Colonic mucosa (tissue), 4 donors: ENCODE measurements around the gene LYRM4. TPM values are rescaled to one million over a fixed set of nuclear protein-coding genes. Genes with fewer than 3 reads are reported as not detected.

Experiments used
- DNase-seq: peaks from one replicate; pipeline ENCODE4 v3.0.0-alpha.2; 2020
- H3K27ac ChIP-seq: fragments of 200-600 bp; one replicate; pipeline ENCODE4 v1.8.0; 2021
- H3K27me3 ChIP-seq: fragments of 200-600 bp; one replicate; pipeline ENCODE4 v1.8.0; 2021
- H3K36me3 ChIP-seq: fragments of 200-600 bp; one replicate; pipeline ENCODE4 v1.8.0; 2021
- H3K4me1 ChIP-seq: fragments of 200-600 bp; one replicate; pipeline ENCODE4 v1.8.0; 2021; ENCODE audit warnings: mild to moderate bottlenecking
- H3K4me3 ChIP-seq: fragments of 200-600 bp; one replicate; pipeline ENCODE4 v1.8.0; 2021
- H3K9ac ChIP-seq, 2 donors: one replicate each; pipeline ENCODE4 v1.7.0; 2013; ENCODE audit warnings: control low read depth in 2 of 2, low read depth in 2 of 2, low read length in 2 of 2
- H3K9me3 ChIP-seq: fragments of 200-600 bp; one replicate; pipeline ENCODE4 v1.8.0; 2021
- intact Hi-C: fragments of 100-400 bp; cut with DNase I; formaldehyde crosslinking; loops from one replicate; pipeline ENCODE4 v1.14.1; 2022
- total RNA-seq, 2 donors: library from RNA; stranded (reverse); fragmentation: NEBNext Ultra II Directional in 1 of 2; extraction: Animal tissue kit (Norgen Biotek cat#: 25700) in 1 of 2; gene quantifications; one replicate each; pipeline ENCODE4 v1.2.1, GENCODE V29; 2021
- TF ChIP-seq, protein P1 (sequence below): fragments of 200-600 bp; IDR thresholded peaks from one replicate; pipeline ENCODE4 v1.8.0; 2022; ENCODE audit warnings: antibody characterized with exemption, mild to moderate bottlenecking
- donor health status: healthy.
- donor health status: DM: no; HTN: no; CAD: no.
- donor health status: DM: no; HTN: no; CAD: no.

The LYRM4 gene
- total RNA-seq, 2 donors from 2014 or later = 14.0 to 17.4 TPM

- intact Hi-C loops = no loop called here
- H3K36me3 ChIP-seq = no peaks in the 10 kb centered on the region
- no peaks in the 10 kb centered on the region for H3K9me3 ChIP-seq
- H3K27me3 ChIP-seq = no peaks in the 10 kb centered on the region
- H3K27ac ChIP-seq = no peak overlapping the region
- H3K4me3 ChIP-seq = no peak overlapping the region
- DNase-seq = no peak
- H3K9ac ChIP-seq = no peak overlapping the region
- TF ChIP-seq, protein P1, sequence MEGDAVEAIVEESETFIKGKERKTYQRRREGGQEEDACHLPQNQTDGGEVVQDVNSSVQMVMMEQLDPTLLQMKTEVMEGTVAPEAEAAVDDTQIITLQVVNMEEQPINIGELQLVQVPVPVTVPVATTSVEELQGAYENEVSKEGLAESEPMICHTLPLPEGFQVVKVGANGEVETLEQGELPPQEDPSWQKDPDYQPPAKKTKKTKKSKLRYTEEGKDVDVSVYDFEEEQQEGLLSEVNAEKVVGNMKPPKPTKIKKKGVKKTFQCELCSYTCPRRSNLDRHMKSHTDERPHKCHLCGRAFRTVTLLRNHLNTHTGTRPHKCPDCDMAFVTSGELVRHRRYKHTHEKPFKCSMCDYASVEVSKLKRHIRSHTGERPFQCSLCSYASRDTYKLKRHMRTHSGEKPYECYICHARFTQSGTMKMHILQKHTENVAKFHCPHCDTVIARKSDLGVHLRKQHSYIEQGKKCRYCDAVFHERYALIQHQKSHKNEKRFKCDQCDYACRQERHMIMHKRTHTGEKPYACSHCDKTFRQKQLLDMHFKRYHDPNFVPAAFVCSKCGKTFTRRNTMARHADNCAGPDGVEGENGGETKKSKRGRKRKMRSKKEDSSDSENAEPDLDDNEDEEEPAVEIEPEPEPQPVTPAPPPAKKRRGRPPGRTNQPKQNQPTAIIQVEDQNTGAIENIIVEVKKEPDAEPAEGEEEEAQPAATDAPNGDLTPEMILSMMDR = no peak
- H3K4me1 ChIP-seq = no peaks in the 10 kb centered on the region
Observed at GRCh38 chr6:5287205-5287965, 26.6 kb upstream of the LYRM4 start.

GRCh38 chr6:5286780-5287179 is 26.0 kb upstream of the LYRM4 start:
- Histone ChIP-seq H3K9me3 (no peaks in the 10 kb centered on the region), H3K9ac (no peak overlapping the region), H3K27ac (no peak overlapping the region), H3K4me3 (no peak overlapping the region), H3K4me1 (no peaks in the 10 kb centered on the region), H3K36me3 (no peaks in the 10 kb centered on the region), H3K27me3 (no peaks in the 10 kb centered on the region)
- TF ChIP-seq, protein P1 = no peak
- DNase-seq = no peak
- intact Hi-C loops = no loop called here

DNA sequence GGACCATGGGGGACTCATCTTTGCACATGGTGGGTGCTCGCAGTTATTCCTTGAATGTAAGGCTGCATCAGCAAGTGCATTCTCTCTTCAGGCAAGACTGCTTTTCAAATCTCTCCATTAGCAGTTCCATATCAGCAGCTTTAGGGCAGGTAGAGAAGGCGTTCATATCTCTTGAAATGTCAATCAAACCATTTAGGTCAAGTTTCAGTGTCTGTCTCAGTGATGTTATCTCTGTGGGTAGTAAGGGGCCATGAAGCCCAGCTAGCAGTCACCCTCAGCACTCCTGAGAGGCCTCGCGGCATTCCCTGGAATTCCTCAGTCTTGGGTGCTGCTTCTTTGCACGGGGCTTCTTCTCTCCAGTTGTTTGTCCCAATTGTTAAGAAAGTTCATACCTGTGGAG is 24.8 kb upstream of the LYRM4 start:
- intact Hi-C loops = no loop called here
- Histone ChIP-seq H3K27me3 (no peaks in the 10 kb centered on the region), H3K4me1 (no peaks in the 10 kb centered on the region), H3K9ac (no peak overlapping the region), H3K4me3 (no peak overlapping the region), H3K27ac (no peak overlapping the region), H3K36me3 (no peaks in the 10 kb centered on the region), H3K9me3 (no peaks in the 10 kb centered on the region)
- TF ChIP-seq, protein P1 = no peak
- DNase-seq = no peak

DNA sequence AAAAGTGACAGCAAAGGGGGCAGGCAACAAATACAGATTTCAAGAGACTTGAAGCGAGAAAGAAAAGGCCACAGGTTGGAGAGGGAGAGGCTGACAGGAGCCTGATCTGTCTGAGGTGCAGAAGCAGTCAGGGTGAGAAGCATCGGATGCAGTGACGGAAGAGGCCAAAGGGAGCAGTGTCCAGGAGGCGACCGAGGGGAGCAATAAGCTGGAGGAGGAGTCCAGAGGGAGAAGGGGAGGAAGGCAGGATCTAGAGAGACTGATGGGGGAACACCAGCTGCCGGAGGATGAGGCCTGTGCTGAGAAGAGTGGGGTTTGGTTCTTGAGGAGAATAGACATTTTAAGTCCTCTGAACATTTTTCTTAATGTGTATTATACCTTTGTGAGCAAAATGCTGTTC is 24.3 kb upstream of the LYRM4 start:
- Histone ChIP-seq H3K4me3 (no peak overlapping the region), H3K9ac (no peak overlapping the region), H3K27me3 (no peaks in the 10 kb centered on the region), H3K36me3 (no peaks in the 10 kb centered on the region), H3K9me3 (no peaks in the 10 kb centered on the region), H3K4me1 (no peaks in the 10 kb centered on the region), H3K27ac (no peak overlapping the region)
- TF ChIP-seq, protein P1 = no peak
- no peak for DNase-seq
- intact Hi-C loops = no loop called here

DNA sequence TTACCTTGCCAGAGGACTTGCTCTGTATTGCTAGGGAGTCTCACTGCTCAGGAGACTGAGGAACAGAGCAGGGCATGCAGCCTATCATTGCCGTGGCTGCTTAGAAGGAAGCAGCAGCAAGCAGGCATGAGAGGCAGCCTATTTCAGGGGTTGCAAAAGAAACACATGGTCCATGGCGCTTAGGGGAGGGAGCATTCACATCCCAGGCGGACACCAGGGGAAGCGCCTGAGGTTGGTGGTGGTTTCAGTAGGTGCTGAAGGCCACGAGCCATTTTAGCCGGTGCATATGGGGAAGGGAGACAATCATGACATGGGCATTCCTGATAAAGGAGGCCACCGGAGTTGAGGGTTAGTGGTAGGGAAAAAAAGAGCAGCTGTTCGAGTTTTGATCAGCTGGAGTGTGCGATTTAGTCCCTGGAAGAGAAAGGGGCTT is 21.5 kb upstream of the LYRM4 start:
- no peak overlapping the region for H3K9ac ChIP-seq
- H3K9me3 ChIP-seq = no peaks in the 10 kb centered on the region
- H3K4me1 ChIP-seq = no peaks in the 10 kb centered on the region
- H3K4me3 ChIP-seq = no peak overlapping the region
- DNase-seq = no peak
- H3K27ac ChIP-seq = no peak overlapping the region
- TF ChIP-seq, protein P1 = no peak
- H3K36me3 ChIP-seq = no peaks in the 10 kb centered on the region
- no peaks in the 10 kb centered on the region for H3K27me3 ChIP-seq
- intact Hi-C loops = no loop called here
